ENCODE measurements around the gene C15orf39. TPM values are rescaled to one million over a fixed set of nuclear protein-coding genes. Genes with fewer than 3 reads are reported as not detected.

Gene C15orf39
- polyA plus RNA-seq, 1 donor from 2014 or later = not detected

DNA sequence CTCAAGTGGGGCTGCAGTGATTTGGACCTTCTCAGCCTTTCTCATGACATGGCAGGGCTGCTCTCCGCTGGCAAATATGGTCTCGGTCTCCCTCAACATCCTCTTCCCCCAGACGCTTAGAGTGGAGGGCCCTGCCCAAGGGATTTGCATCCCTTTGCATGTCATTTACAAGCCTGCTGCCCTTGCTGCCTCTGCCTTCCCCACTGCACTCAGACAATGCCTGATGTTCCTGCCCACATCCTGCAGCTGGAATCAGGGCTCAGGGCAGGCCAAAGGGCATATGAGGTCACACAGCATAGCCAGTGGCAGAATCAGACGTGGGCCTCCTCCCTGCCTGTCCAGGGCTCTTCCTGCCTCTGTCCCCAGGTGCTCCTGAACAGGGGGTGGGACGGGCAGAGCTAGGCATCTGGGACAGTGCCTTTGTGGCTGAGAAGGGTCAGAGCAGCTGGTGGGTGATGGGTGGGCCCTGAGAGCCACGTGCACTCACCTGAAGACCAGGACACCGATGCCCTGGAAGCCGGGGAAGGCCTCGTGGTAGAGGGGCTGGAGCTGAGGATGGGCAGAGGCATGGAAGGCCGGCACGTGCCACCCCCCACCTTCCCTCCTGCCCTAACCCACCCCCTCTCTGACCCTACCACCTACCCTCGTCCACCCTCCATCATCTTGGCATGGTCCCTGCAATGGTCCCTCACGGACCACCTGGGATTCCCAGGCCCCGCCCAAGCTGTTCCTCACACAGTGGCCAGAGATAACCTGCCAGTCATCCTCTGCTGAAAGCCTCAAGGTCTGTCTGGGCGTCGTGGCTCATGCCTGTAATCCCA is 29.1 kb downstream of the C15orf39 start:
- no peak overlapping the region for H2AFZ ChIP-seq (ENCODE audit: low read depth, low read length)
- H3K9ac ChIP-seq (ENCODE audit: low read length) = no peak overlapping the region
- no peak overlapping the region for H3K27ac ChIP-seq (ENCODE audit: low read length)
- no peaks in the 10 kb centered on the region for H4K20me1 ChIP-seq (ENCODE audit: insufficient read depth)
- no peaks in the 10 kb centered on the region for H3K9me2 ChIP-seq (ENCODE audit: insufficient read depth, low read length)
- no peaks in the 10 kb centered on the region for H3F3A ChIP-seq (ENCODE audit: insufficient read depth, low read length, poor library complexity, severe bottlenecking)
- H3K4me3 ChIP-seq (ENCODE audit: low read length) = no peak overlapping the region
- TF ChIP-seq POLR2AphosphoS5 (IDR thresholded peaks at IDR 0.05) (no peak), MXI1 (conservative IDR thresholded peaks at IDR 0.05; ENCODE audit: poor library complexity, severe bottlenecking) (no peak), EZH2 (IDR thresholded peaks at IDR 0.05; ENCODE audit: borderline replicate concordance, insufficient read depth, low read length, poor library complexity, severe bottlenecking) (no peak), EP300 (conservative IDR thresholded peaks at IDR 0.05; ENCODE audit: poor library complexity, severe bottlenecking) (no peak), RAD21 (conservative IDR thresholded peaks at IDR 0.05) (no peak), TAF1 (IDR thresholded peaks at IDR 0.05; ENCODE audit: low read depth) (no peak)
- TF ChIP-seq, protein P1, sequence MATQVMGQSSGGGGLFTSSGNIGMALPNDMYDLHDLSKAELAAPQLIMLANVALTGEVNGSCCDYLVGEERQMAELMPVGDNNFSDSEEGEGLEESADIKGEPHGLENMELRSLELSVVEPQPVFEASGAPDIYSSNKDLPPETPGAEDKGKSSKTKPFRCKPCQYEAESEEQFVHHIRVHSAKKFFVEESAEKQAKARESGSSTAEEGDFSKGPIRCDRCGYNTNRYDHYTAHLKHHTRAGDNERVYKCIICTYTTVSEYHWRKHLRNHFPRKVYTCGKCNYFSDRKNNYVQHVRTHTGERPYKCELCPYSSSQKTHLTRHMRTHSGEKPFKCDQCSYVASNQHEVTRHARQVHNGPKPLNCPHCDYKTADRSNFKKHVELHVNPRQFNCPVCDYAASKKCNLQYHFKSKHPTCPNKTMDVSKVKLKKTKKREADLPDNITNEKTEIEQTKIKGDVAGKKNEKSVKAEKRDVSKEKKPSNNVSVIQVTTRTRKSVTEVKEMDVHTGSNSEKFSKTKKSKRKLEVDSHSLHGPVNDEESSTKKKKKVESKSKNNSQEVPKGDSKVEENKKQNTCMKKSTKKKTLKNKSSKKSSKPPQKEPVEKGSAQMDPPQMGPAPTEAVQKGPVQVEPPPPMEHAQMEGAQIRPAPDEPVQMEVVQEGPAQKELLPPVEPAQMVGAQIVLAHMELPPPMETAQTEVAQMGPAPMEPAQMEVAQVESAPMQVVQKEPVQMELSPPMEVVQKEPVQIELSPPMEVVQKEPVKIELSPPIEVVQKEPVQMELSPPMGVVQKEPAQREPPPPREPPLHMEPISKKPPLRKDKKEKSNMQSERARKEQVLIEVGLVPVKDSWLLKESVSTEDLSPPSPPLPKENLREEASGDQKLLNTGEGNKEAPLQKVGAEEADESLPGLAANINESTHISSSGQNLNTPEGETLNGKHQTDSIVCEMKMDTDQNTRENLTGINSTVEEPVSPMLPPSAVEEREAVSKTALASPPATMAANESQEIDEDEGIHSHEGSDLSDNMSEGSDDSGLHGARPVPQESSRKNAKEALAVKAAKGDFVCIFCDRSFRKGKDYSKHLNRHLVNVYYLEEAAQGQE (IDR thresholded peaks at IDR 0.05; ENCODE audit: borderline replicate concordance) = no peak
- TF ChIP-seq, protein P2, sequence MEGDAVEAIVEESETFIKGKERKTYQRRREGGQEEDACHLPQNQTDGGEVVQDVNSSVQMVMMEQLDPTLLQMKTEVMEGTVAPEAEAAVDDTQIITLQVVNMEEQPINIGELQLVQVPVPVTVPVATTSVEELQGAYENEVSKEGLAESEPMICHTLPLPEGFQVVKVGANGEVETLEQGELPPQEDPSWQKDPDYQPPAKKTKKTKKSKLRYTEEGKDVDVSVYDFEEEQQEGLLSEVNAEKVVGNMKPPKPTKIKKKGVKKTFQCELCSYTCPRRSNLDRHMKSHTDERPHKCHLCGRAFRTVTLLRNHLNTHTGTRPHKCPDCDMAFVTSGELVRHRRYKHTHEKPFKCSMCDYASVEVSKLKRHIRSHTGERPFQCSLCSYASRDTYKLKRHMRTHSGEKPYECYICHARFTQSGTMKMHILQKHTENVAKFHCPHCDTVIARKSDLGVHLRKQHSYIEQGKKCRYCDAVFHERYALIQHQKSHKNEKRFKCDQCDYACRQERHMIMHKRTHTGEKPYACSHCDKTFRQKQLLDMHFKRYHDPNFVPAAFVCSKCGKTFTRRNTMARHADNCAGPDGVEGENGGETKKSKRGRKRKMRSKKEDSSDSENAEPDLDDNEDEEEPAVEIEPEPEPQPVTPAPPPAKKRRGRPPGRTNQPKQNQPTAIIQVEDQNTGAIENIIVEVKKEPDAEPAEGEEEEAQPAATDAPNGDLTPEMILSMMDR (IDR thresholded peaks at IDR 0.05; ENCODE audit: poor library complexity, severe bottlenecking) = no peak
- no peaks in the 10 kb centered on the region for H3K36me3 ChIP-seq (ENCODE audit: insufficient read depth, low read length)
- H3K4me2 ChIP-seq (ENCODE audit: low read length) = no peak overlapping the region
- no peaks in the 10 kb centered on the region for H3K79me2 ChIP-seq (replicated peaks; ENCODE audit: insufficient read depth, low read length)
- no peaks in the 10 kb centered on the region for H3K9me3 ChIP-seq (ENCODE audit: low read length)
- H3K27me3 ChIP-seq (ENCODE audit: insufficient read depth, low read depth, low read length) = no peaks in the 10 kb centered on the region

DNA sequence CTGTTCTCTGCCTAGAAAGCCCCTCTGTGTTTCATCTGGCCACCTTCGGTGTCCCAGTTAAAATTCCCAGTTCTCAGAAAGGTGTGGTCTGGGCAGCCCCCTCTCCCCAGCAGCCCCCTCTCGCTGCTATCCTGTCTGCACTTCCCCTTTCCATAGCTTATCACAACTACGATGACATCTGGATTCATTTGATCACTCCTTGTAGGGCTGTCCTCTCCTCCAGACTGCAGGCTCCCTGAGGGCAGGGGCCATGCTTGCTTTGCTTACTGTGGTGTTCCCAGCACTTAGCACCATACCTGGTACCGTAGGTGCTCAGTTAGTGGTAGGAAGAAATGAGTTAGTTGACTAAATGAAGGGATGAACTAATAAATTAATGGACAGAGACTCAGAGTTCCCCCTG is 30.2 kb downstream of the C15orf39 start:
- H2AFZ ChIP-seq (ENCODE audit: low read depth, low read length) = no peak overlapping the region
- TF ChIP-seq, protein P2 (IDR thresholded peaks at IDR 0.05; ENCODE audit: poor library complexity, severe bottlenecking) = no peak
- TF ChIP-seq, protein P1 (IDR thresholded peaks at IDR 0.05; ENCODE audit: borderline replicate concordance) = no peak
- TF ChIP-seq EZH2 (IDR thresholded peaks at IDR 0.05; ENCODE audit: borderline replicate concordance, insufficient read depth, low read length, poor library complexity, severe bottlenecking) (no peak), RAD21 (conservative IDR thresholded peaks at IDR 0.05) (no peak), EP300 (conservative IDR thresholded peaks at IDR 0.05; ENCODE audit: poor library complexity, severe bottlenecking) (no peak), SMC3 (conservative IDR thresholded peaks at IDR 0.05; ENCODE audit: poor library complexity) (no peak), TAF1 (IDR thresholded peaks at IDR 0.05; ENCODE audit: low read depth) (no peak), MXI1 (conservative IDR thresholded peaks at IDR 0.05; ENCODE audit: poor library complexity, severe bottlenecking) (no peak), POLR2AphosphoS5 (IDR thresholded peaks at IDR 0.05) (no peak)

More for the DNA sequence above, 30.2 kb downstream of the C15orf39 start:
- no peaks in the 10 kb centered on the region for H3K27me3 ChIP-seq (ENCODE audit: insufficient read depth, low read depth, low read length)
- H3K27ac ChIP-seq (ENCODE audit: low read length) = no peak overlapping the region
- H3K36me3 ChIP-seq (ENCODE audit: insufficient read depth, low read length) = no peaks in the 10 kb centered on the region
- no peak overlapping the region for H3K4me2 ChIP-seq (ENCODE audit: low read length)
- no peak overlapping the region for H3K9ac ChIP-seq (ENCODE audit: low read length)
- H3K4me3 ChIP-seq (ENCODE audit: low read length) = no peak overlapping the region
- no peaks in the 10 kb centered on the region for H3F3A ChIP-seq (ENCODE audit: insufficient read depth, low read length, poor library complexity, severe bottlenecking)
- no peaks in the 10 kb centered on the region for H3K9me3 ChIP-seq (ENCODE audit: low read length)
- H3K9me2 ChIP-seq (ENCODE audit: insufficient read depth, low read length) = no peaks in the 10 kb centered on the region
- no peaks in the 10 kb centered on the region for H4K20me1 ChIP-seq (ENCODE audit: insufficient read depth)
- H3K79me2 ChIP-seq (replicated peaks; ENCODE audit: insufficient read depth, low read length) = no peaks in the 10 kb centered on the region

Measured in neural cell (in vitro differentiated cells).